DND-41 (cell line): ENCODE measurements around the gene S100A12.

Experiments
- ATAC-seq: fragments of 200-7000 bp; cut with Tn5 transposase; 3 replicates; pipeline ENCODE4 v1.9.1; 2021; ENCODE audit warnings: low read depth; ENCODE audit not compliant: insufficient read depth
- DNase-seq: peaks from one replicate; pipeline ENCODE4 v3.0.0-alpha.2; 2020
- H2AFZ ChIP-seq: 2 replicates; pipeline ENCODE4 v1.6.0; 2012; ENCODE audit warnings: low read depth, low read length
- H3K27ac ChIP-seq: 2 replicates; pipeline ENCODE4 v1.5.1; 2012; ENCODE audit warnings: low read length, inconsistent platforms
- H3K27me3 ChIP-seq: fragments of 200-600 bp; sonication (generic); 2 replicates; pipeline ENCODE4 v1.6.0; 2012; ENCODE audit warnings: low read length, mild to moderate bottlenecking, inconsistent platforms; ENCODE audit not compliant: insufficient read depth, poor library complexity
- H3K36me3 ChIP-seq: 2 replicates; pipeline ENCODE4 v1.5.1; 2012; ENCODE audit warnings: low read length, inconsistent platforms; ENCODE audit not compliant: insufficient read depth
- H3K4me1 ChIP-seq: 2 replicates; pipeline ENCODE4 v1.5.1; 2012; ENCODE audit warnings: mild to moderate bottlenecking, low read length; ENCODE audit not compliant: insufficient read depth
- H3K4me2 ChIP-seq: 2 replicates; pipeline ENCODE4 v1.6.0; 2012; ENCODE audit warnings: mild to moderate bottlenecking, moderate library complexity, low read length, inconsistent platforms; ENCODE audit not compliant: insufficient read depth
- H3K4me3 ChIP-seq, 2 experiments: fragments of 200-600 bp in 1 of 2; shearing (Covaris generic) in 1 of 2; 2 replicates each; pipeline ENCODE4 v1.5.1; 2012 to 2016; ENCODE audit warnings: inconsistent platforms in 2 of 2, low read length in 2 of 2, mild to moderate bottlenecking in 2 of 2, low read depth in 1 of 2, moderate library complexity in 1 of 2
- H3K79me2 ChIP-seq: 2 replicates; pipeline ENCODE4 v1.6.0; 2012; ENCODE audit warnings: low read length, inconsistent platforms; ENCODE audit not compliant: insufficient read depth
- H3K9ac ChIP-seq: 2 replicates; pipeline ENCODE4 v1.6.0; 2012; ENCODE audit warnings: low read depth, mild to moderate bottlenecking, inconsistent platforms, low read length, moderate library complexity
- H3K9me3 ChIP-seq: 2 replicates; pipeline ENCODE4 v1.5.1; 2012; ENCODE audit warnings: low read length, moderate library complexity, mild to moderate bottlenecking, inconsistent platforms; ENCODE audit not compliant: insufficient read depth, severe bottlenecking
- H4K20me1 ChIP-seq: 2 replicates; pipeline ENCODE4 v1.6.0; 2012; ENCODE audit warnings: low read length; ENCODE audit not compliant: insufficient read depth
- CTCF ChIP-seq: IDR thresholded peaks from 2 replicates; pipeline ENCODE4 v1.5.1; 2012; ENCODE audit warnings: borderline replicate concordance, low read length, moderate library complexity, mild to moderate bottlenecking; ENCODE audit not compliant: poor library complexity, severe bottlenecking; ENCODE audit errors: extremely low read depth
- EZH2 ChIP-seq: IDR thresholded peaks from 3 replicates; pipeline ENCODE4 v1.6.1; 2012; ENCODE audit warnings: borderline replicate concordance, low read depth, mild to moderate bottlenecking, moderate library complexity, low read length, inconsistent platforms; ENCODE audit not compliant: severe bottlenecking

The S100A12 gene

GRCh38 chr1:153386500-153386901 lies 11.1 kb upstream of the S100A12 start:
- H3K4me3 ChIP-seq: no peak overlapping the region
- no peak overlapping the region for H2AFZ ChIP-seq
- no peaks in the 10 kb centered on the region for H3K36me3 ChIP-seq
- H3K27me3 ChIP-seq: no peaks in the 10 kb centered on the region
- DNase-seq: no peak
- no peak for ATAC-seq
- H3K4me2 ChIP-seq: no peak overlapping the region
- H3K79me2 ChIP-seq: no peaks in the 10 kb centered on the region
- no peak overlapping the region for H3K27ac ChIP-seq
- no peak overlapping the region for H3K9ac ChIP-seq
- H4K20me1 ChIP-seq: peaks cover 2% of the 10 kb centered on the region; the same call in 1 of the 2 replicates
- TF ChIP-seq EZH2: no peak
- TF ChIP-seq CTCF: no peak
- H3K4me1 ChIP-seq: no peaks in the 10 kb centered on the region
- H3K9me3 ChIP-seq: no peaks in the 10 kb centered on the region

- Histone ChIP-seq H3K4me2 (no peak overlapping the region), H3K36me3 (no peaks in the 10 kb centered on the region), H4K20me1 (no peaks in the 10 kb centered on the region), H3K79me2 (no peaks in the 10 kb centered on the region), H3K27ac (no peak overlapping the region), H3K27me3 (no peaks in the 10 kb centered on the region), H3K9ac (no peak overlapping the region), H3K4me1 (no peaks in the 10 kb centered on the region), H3K4me3 (no peak overlapping the region), H2AFZ (no peak overlapping the region), H3K9me3 (peaks cover 2% of the 10 kb centered on the region)
- ATAC-seq: no peak
- no peak for DNase-seq
- TF ChIP-seq EZH2 (no peak), CTCF (no peak)
These were observed 9.6 kb upstream of the S100A12 start for GRCh38 chr1:153384958-153385580.

DNA sequence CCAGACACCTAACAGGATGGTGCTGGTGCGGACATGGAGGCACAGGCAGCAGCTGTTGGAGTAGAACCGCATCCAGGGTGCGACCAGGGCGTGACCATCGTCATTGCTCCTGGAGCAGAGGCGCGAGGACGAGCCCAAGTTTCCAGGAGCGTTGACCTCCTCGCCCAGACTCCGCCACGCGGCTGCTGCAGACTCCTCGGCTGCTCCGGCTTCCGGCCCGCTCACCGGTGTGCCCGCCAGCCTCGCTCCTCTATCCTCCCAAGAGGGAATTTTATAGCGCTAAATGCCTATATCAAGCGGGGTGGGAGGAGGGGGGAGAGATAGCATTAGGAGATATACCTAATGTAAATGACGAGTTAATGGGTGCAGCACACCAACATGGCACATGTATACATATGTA lies 5.3 kb upstream of the S100A12 start:
- H4K20me1 ChIP-seq: no peaks in the 10 kb centered on the region
- ATAC-seq: no peak
- TF ChIP-seq EZH2: no peak
- TF ChIP-seq CTCF: no peak
- no peak overlapping the region for H3K9ac ChIP-seq
- H3K4me1 ChIP-seq: no peaks in the 10 kb centered on the region
- no peaks in the 10 kb centered on the region for H3K27me3 ChIP-seq
- H3K9me3 ChIP-seq: peaks cover 2% of the 10 kb centered on the region
- no peak overlapping the region for H3K4me2 ChIP-seq
- no peaks in the 10 kb centered on the region for H3K79me2 ChIP-seq
- no peak overlapping the region for H3K27ac ChIP-seq
- DNase-seq: no peak
- no peak overlapping the region for H2AFZ ChIP-seq
- H3K4me3 ChIP-seq: no peak overlapping the region
- no peaks in the 10 kb centered on the region for H3K36me3 ChIP-seq

GRCh38 chr1:153379591-153379990 lies 4.2 kb upstream of the S100A12 start:
- no peak for DNase-seq
- no peak overlapping the region for H3K9ac ChIP-seq
- no peak for ATAC-seq
- TF ChIP-seq EZH2: no peak
- no peak for TF ChIP-seq CTCF
- no peak overlapping the region for H3K4me3 ChIP-seq
- no peaks in the 10 kb centered on the region for H3K36me3 ChIP-seq
- H3K79me2 ChIP-seq: no peaks in the 10 kb centered on the region
- no peak overlapping the region for H3K27ac ChIP-seq
- H3K27me3 ChIP-seq: no peaks in the 10 kb centered on the region
- H3K9me3 ChIP-seq: peaks cover 2% of the 10 kb centered on the region
- H3K4me2 ChIP-seq: no peak overlapping the region
- H4K20me1 ChIP-seq: no peaks in the 10 kb centered on the region
- no peak overlapping the region for H2AFZ ChIP-seq
- no peaks in the 10 kb centered on the region for H3K4me1 ChIP-seq
